DMS79 (cell line): ENCODE measurements around the gene SLC35E4.
"Not testable (repeated sequence)": the region's sequence is repeated elsewhere in the genome, so short reads cannot be mapped to it uniquely, and the experiment has no call there.

Experiments used
- DNase-seq: peaks from one replicate; lab custom pipeline; 2025; lab: John Stamatoyannopoulos, UW

Gene SLC35E4

DNA sequence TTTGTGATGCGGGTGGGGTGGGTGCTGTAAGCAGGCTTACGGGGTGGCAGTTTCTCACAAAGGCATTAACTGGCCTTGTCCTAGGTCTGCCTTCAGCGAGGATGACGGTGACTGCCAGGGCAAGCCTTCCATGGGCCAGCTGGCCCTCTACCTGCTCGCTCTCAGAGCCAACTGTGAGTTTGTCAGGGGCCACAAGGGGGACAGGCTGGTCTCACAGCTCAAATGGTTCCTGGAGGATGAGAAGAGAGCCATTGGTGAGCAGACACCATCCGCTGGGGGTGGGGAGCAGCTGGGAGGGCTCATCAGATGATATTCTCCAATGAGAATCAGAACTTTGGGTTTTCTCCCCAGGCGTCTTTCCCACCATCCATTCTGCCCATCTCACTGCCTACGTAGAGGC, 22.8 kb upstream of the SLC35E4 start:
- no peak for DNase-seq

GRCh38 chr22:30614268-30614667, 21.3 kb upstream of the SLC35E4 start:
- DNase-seq = no peak

DNA sequence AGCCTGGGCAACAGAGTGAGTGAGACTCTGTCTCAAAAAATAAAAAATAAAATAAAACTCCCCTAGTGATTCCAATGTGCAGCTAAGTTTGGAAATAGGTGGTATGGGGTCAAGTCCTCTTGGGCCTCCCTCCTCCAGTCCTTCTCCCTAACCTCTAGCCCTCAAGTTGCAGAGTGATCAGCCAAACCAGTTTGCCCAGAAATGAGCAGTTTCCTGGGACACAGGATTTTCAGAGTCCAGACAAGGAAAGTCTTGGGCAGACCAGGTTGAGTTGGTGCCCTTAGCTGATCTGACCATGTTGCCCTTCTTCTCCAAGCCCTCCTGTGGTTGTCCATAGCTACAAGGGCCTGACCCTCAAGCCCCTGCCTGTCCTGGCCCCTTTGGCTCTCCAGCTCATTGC, 20.7 kb upstream of the SLC35E4 start:
- DNase-seq = no peak

DNA sequence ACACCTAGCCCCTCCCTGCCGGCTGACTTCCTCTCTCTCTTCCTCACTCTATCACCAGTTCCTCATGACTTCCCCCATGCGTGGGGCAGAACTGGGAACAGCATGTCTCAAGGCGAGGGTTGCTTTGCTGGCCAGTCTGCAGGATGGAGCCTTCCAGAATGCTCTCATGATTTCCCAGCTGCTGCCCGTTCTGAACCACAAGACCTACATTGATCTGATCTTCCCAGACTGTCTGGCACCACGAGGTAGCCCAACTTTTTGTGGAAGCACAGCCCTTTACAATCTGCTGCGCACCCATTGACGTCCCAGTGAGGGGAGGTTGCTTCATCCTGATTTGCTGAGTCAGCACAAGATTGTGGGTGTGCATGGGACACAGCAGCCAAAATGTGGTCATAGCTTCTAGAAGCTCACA, 20.0 kb upstream of the SLC35E4 start:
- DNase-seq = no peak

DNA sequence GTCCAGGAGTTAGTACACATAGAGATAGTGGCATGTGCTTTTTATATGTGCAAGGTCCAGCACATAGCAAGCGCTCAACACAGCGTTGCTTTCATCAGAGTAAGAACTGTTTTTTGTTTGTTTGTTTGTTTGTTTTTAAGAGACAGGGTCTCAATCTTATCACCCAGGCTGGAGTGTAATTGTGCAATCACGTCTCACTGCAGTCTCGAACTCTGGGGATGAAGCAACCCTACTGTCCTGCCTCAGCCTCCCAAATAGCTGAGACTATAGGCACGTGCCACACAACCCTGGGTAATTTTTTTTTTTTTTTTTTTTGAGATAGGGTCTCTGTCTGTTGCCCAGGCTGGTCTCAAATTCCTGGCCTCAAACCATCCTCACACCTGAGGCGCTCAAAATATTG, 17.8 kb upstream of the SLC35E4 start:
- DNase-seq = no peak

DNA sequence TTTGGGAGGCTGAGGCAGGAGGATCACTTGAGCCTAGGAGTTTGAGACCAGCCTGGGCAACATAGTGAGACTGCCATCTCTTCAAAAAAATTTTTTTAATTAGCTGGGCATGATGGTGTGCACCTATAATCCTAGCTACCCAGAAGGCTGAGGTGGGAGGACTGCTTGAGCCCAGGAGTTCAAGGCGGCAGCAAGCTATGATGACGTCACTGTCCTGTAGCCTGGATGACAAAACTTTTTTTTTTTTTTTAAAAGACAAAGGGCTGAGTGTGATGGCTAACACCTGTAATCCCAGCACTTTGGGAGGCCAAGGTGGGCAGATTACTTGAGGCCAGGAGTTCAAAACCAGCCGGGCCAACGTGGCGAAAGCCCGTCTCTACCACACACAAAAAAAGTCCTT, 15.7 kb upstream of the SLC35E4 start:
- not testable (repeated sequence) for DNase-seq

- DNase-seq = no peak
These were observed 9.2 kb upstream of the SLC35E4 start for GRCh38 chr22:30626413-30626812.

DNA sequence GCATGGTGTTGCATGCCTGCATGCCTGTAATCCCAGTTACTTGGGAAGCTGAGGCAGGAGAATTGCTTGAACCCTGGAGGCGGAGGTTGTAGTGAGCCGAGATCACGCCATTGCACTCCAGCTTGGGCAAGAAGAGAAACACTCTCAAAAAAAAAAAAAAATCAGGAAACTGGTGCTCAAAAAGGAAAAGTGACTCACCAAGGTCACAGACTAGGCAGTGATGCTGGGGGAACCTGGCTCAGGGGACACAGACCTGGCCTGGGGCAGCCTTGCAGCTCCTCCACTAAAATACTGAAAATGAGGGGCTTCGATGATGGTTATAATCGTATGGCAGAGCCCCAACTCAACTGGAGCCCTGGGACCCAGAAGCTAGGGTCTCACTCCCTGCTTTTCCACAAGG, 8.1 kb upstream of the SLC35E4 start:
- DNase-seq = no peak

- DNase-seq = peak; percentile 32
These were observed 7.1 kb upstream of the SLC35E4 start for GRCh38 chr22:30628491-30628890.

DNA sequence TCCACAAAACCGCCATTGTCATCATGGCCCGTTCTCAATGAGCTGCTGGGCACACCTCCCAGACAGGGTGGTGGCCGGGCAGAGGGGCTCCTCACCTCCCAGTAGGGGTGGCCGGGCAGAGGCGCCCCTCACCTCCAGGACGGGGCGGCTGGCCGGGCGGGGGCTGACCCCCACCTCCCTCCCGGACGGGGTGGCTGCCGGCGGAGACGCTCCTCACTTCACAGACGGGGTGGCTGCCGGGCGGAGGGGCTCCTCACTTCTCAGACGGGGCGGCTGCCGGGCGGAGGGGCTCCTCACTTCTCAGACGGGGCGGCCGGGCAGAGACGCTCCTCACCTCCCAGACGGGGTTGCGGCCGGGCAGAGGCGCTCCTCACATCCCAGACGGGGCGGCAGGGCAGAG, 4.1 kb upstream of the SLC35E4 start:
- not testable (repeated sequence) for DNase-seq

DNA sequence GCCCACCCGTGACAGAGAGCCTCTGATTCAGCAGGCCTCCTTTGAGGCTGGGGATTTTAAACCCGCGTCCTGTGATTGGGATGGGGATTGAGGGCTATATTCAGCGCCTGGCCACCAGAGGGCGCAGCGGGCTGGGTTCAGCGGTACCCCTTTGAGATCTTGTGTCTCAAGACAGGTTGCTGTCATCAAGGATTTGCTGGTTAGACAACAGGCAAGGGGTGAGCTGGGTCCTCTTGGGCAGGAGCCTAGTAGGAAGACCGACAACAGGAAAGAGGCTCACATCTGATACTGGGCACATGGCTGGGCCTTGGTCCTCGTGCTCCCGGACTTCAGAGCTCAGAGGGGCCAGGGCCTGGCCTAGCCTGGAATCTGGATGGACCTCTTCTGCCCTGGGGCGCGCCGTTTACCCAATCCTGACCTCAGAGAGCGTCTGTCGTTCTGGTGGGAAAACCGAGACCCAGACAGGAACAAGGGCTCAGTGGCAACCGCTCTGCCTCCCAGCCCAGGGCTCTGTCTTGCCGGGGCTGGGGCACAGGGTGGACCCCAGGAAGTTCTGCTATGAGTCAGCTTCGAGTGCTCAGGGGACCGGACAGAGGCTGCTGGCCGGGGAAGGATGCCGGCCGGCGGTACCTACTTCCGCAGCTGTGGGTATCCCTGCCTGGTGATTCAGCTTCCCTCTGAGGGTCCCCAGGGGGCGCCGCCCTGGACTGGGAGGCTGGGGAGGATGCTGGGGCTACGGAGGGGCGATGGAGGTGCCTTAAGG, 929 bp upstream of the SLC35E4 start:
- peak; percentile 61 for DNase-seq

DNA sequence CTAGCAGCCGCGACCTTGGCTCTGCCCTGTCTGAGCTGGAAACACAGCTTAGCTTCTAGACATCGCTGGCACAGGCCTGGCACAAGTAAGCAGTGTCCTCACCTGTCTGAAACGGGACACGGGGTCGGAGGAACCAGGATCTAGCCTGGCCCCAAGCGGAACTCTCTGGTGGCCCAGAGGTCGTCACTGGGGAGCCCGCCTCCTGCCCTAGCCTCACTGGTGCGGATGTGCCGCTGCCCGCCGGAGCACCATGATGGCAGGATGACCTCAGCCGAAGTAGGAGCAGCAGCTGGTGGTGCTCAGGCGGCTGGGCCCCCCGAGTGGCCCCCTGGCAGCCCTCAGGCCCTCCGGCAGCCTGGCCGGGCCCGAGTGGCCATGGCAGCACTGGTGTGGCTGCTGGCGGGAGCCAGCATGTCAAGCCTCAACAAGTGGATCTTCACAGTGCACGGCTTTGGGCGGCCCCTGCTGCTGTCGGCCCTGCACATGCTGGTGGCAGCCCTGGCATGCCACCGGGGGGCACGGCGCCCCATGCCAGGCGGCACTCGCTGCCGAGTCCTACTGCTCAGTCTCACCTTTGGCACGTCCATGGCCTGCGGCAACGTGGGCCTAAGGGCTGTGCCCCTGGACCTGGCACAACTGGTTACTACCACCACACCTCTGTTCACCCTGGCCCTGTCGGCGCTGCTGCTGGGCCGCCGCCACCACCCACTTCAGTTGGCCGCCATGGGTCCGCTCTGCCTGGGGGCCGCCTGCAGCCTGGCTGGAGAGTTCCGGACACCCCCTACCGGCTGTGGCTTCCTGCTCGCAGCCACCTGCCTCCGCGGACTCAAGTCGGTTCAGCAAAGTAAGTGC, 871 bp downstream of the SLC35E4 start:
- DNase-seq = no peak

DNA sequence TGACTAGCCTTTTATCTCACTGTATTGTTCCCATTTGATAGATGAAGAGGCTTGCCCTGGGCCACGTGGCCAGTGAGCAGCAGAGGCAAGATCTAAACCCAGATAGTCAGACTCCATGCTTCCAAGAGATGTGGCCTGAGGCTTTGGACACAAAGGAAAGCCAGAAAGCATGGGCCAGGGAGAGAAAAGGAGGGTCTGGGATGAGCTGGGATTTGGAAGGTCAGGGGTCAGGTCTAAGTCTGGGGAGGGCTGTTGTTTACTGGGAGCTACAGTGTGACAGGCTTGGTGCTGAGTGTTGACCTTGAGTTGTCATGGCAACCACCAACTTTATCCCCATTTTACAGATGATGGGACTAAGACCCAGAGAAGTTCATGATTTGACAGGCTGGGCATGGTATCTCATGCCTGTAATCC, 2.1 kb downstream of the SLC35E4 start:
- DNase-seq = no peak

DNA sequence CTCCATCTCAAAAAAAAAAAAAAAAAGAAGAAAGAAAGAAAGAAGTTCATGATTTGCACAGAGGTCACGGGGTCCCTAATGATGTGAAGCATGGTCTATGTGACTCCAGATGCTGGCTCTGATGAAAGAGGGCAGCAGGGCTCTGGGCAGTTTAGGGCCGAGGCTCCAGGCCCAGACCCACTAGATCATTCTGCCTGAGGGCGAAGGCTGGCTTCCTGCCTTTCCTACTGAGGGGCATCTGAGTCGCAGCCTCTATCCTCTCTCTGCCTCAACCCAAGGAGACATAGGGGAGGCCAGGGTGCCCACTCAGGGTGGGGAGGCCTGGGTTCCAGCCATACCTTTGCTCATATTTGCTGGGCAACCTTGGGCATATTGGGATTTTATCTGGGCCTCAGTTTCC, 4.8 kb downstream of the SLC35E4 start:
- DNase-seq = no peak

DNA sequence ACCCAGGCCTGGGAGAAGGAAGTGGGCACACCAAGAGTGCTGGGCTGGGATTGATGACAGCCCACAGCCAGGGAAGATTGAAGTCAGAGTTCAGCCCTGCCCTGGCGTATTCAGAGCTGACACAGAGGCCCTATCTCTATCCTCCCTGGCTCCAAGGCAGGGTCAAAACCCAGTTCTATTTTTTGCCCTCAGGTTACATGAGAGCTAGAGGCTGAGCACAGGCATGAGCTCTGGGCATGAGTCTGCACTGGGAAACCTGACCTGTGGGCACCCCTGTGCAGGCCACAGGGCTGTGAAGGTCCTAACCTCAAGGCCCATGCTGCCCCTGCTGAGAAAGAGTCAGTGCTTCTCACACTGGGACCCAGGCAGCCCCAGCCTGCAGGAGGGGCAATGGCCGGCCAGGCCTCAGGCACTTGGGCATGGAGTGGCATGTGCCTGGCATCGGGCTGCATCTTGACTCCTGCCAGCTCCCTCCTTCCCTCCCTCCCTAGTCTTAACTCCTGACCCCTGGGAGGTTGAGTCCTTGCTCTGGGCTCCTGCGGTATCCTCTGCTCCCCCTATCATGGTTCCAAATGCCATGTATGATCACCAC, 5.4 kb downstream of the SLC35E4 start:
- no peak for DNase-seq

DNA sequence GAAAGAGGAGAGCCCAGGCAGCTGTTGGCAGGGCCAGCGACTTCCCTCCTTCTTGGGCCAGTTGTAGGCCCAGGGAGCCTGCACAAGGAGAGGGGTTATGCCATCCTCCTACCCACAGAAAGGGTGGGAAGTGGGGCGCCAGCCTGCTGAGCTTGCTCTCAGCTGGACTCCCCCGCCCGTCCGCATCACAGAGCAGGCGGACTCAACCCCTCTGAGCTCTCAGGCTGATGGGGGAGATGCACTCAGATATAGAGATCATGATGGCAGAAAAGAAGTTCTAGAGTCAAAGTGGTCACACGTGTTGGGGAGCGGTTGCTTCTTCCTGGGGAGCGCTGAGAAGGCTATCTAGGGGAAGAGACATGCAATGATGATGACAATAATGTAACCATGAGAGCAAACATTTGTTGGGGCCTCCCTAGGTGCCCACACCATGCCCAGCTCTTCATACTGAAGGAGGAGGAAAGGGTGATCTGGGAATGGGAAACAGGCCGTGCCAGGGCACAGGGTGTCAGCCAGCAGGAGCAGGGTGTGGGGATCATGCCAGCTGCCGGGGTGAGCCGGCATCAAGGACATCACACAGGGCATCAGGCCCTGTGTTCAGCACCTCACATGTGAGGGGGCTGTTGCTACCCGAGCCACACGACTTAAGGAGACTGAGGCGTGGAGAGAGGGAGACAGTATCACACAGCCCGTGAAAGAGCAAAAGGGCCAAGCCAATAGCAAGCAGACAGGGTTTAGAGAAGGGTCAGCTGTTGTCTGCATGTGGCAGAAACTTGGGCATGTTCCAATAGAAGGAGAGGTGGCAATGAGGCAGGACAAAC, 7.7 kb downstream of the SLC35E4 start:
- DNase-seq = no peak

- no peak for DNase-seq
These were observed 11.1 kb downstream of the SLC35E4 start for GRCh38 chr22:30646518-30647160.

DNA sequence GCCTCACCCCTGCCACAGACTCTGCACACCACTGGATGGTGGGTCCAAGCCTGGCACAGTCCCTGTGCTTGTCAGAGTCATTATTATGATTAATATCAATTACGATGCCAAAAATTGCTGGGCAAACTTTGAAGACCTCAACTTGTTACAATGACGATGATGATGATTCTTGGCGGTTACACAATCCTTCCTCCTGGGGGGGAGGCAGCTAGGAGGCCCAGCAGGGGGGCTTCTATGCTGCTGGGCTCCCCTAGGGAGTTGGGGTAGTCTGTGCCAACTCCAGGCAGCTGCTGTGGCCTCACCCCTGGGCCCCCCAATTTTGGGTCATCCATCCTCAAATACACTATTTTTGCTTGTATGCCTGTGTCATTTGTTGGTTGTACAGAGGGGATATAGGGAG, 12.0 kb downstream of the SLC35E4 start:
- no peak for DNase-seq

GRCh38 chr22:30648825-30649224, 13.2 kb downstream of the SLC35E4 start:
- DNase-seq = no peak

DNA sequence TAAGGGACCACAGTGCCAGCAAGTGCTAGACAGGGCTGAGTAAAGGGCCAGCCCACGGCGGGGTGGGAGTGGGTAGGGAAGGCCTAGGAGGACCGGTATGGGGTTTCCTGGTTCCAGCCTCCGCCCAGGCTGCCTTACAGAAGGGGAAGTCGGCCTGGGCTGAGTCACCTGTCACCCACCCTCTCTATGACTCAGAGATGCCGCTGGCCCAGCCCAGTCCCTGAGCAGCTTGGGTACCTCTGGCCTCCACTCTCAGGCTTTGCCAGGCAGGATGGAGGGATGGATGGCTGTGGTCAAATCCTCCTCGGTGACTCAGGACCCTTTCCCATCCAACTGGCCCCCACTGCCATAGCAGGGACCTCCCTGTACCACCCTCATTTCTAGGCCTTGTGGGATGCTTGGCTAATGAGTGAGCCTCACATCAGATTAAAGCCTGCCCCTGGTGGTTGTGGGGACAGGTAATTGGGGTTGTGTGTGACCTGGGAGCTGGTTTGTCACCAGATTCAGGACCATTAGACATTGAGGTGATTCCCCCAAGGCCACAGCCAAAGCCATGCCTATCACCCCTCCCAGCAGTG, 13.9 kb downstream of the SLC35E4 start:
- no peak for DNase-seq

DNA sequence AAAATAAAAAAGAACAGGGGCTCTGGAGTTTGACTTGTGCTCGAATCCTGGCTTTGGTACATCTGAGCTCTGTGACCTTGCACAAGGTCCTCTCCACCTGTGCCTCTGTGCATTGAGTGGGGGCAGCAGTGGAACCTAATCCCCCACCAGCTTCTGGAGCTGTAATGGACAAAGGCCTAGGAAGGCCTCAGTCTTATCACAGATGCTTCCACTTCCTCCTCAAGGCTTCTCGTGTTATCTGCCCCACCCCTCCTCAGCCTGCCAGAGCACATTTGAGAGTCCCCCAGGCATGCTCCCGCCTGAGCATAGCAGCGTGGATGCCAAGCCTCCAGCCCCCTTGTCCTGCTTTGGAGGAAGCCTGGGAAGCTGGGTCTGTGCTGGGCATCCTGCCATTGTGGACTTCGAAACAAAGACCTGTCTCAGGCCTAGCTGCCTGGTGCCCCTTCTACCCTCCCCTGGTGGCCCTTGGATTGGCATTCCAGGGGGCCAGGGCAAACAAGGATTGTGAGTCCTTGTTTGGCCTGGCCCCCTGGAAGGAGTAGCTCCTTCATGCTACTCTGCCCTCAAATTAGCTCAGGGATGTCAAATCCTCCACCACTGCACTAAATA, 15.0 kb downstream of the SLC35E4 start:
- DNase-seq = peak; percentile 72
